ENCODE measurements around the gene BMPR1B.

Gene BMPR1B

GRCh38 chr4:94762326-94762725 lies 4.6 kb downstream of the BMPR1B start:
- DNase-seq (ENCODE audit: extremely low read depth in 1 of 2, low read depth in 1 of 2) = no peak

GRCh38 chr4:94763005-94763404 lies 5.2 kb downstream of the BMPR1B start:
- no peak for DNase-seq (ENCODE audit: extremely low read depth in 1 of 2, low read depth in 1 of 2)

GRCh38 chr4:94763500-94763899 lies 5.7 kb downstream of the BMPR1B start:
- DNase-seq (ENCODE audit: extremely low read depth in 1 of 2, low read depth in 1 of 2) = no peak

- no peak for DNase-seq (ENCODE audit: extremely low read depth in 1 of 2, low read depth in 1 of 2)
Measured at GRCh38 chr4:94764069-94764468, 6.3 kb downstream of the BMPR1B start.

- no peak for DNase-seq (ENCODE audit: extremely low read depth in 1 of 2, low read depth in 1 of 2)
Measured at GRCh38 chr4:94765174-94765573, 7.4 kb downstream of the BMPR1B start.

GRCh38 chr4:94765648-94766047 lies 7.9 kb downstream of the BMPR1B start:
- DNase-seq (ENCODE audit: extremely low read depth in 1 of 2, low read depth in 1 of 2) = no peak

GRCh38 chr4:94766856-94767255 lies 9.1 kb downstream of the BMPR1B start:
- DNase-seq (ENCODE audit: extremely low read depth in 1 of 2, low read depth in 1 of 2) = no peak

- no peak for DNase-seq (ENCODE audit: extremely low read depth in 1 of 2, low read depth in 1 of 2)
Measured at GRCh38 chr4:94767446-94767845, 9.7 kb downstream of the BMPR1B start.

- no peak for DNase-seq (ENCODE audit: extremely low read depth in 1 of 2, low read depth in 1 of 2)
Measured at GRCh38 chr4:94782707-94783106, 25.0 kb downstream of the BMPR1B start.

GRCh38 chr4:94791701-94792100 lies 33.9 kb downstream of the BMPR1B start:
- no peak for DNase-seq (ENCODE audit: extremely low read depth in 1 of 2, low read depth in 1 of 2)

- no peak for DNase-seq (ENCODE audit: extremely low read depth in 1 of 2, low read depth in 1 of 2)
Measured at GRCh38 chr4:94798808-94799207, 41.1 kb downstream of the BMPR1B start.

- no peak for DNase-seq (ENCODE audit: extremely low read depth in 1 of 2, low read depth in 1 of 2)
Measured at GRCh38 chr4:94801016-94801415, 43.3 kb downstream of the BMPR1B start.

GRCh38 chr4:94802091-94802490 lies 44.3 kb downstream of the BMPR1B start:
- no peak for DNase-seq (ENCODE audit: extremely low read depth in 1 of 2, low read depth in 1 of 2)

- no peak for DNase-seq (ENCODE audit: extremely low read depth in 1 of 2, low read depth in 1 of 2)
Measured at GRCh38 chr4:94803181-94803580, 45.4 kb downstream of the BMPR1B start.

- no peak for DNase-seq (ENCODE audit: extremely low read depth in 1 of 2, low read depth in 1 of 2)
Measured at GRCh38 chr4:94804650-94805049, 46.9 kb downstream of the BMPR1B start.

- DNase-seq (ENCODE audit: extremely low read depth in 1 of 2, low read depth in 1 of 2) = no peak
Measured at GRCh38 chr4:94806376-94806775, 48.6 kb downstream of the BMPR1B start.

- no peak for DNase-seq (ENCODE audit: extremely low read depth in 1 of 2, low read depth in 1 of 2)
Measured at GRCh38 chr4:94811643-94812042, 53.9 kb downstream of the BMPR1B start.

- DNase-seq (ENCODE audit: extremely low read depth in 1 of 2, low read depth in 1 of 2) = no peak
Measured at GRCh38 chr4:94813221-94813620, 55.5 kb downstream of the BMPR1B start.

GRCh38 chr4:94814237-94814636 lies 56.5 kb downstream of the BMPR1B start:
- DNase-seq (ENCODE audit: extremely low read depth in 1 of 2, low read depth in 1 of 2) = no peak

- no peak for DNase-seq (ENCODE audit: extremely low read depth in 1 of 2, low read depth in 1 of 2)
Measured at GRCh38 chr4:94819371-94820168, 61.8 kb downstream of the BMPR1B start.

- no peak for DNase-seq (ENCODE audit: extremely low read depth in 1 of 2, low read depth in 1 of 2)
Measured at GRCh38 chr4:94826206-94826605, 68.5 kb downstream of the BMPR1B start.

- no peak for DNase-seq (ENCODE audit: extremely low read depth in 1 of 2, low read depth in 1 of 2)
Measured at GRCh38 chr4:94827481-94828110, 69.8 kb downstream of the BMPR1B start.

GRCh38 chr4:94828882-94829281 lies 71.1 kb downstream of the BMPR1B start:
- DNase-seq (ENCODE audit: extremely low read depth in 1 of 2, low read depth in 1 of 2) = no peak

Measured in stimulated activated CD8-positive, alpha-beta memory T cell treated with anti-CD3 and anti-CD28 coated beads, Interleukin-7, amount 100 ng/mL, for 48 hours (primary cell).